Vagina (tissue), 2 donors: ENCODE measurements around the gene FOXP4.

ENCODE experiments used
- CTCF ChIP-seq, 3 experiments: fragments of 450-650 bp in 2 of 3; fragments of 200-600 bp in 1 of 3; sonication (generic) in 1 of 3; IDR thresholded peaks; one replicate each; pipeline ENCODE4 v1.5.1; 2017 to 2019; ENCODE audit warnings: antibody characterized with exemption in 3 of 3, mild to moderate bottlenecking in 2 of 3, moderate library complexity in 2 of 3
- POLR2A ChIP-seq, 2 donors: fragments of 450-650 bp; IDR thresholded peaks; one replicate each; pipeline ENCODE4 v1.6.1; 2017; ENCODE audit warnings: antibody characterized with exemption in 2 of 2, mild to moderate bottlenecking in 2 of 2, moderate library complexity in 2 of 2

DNA sequence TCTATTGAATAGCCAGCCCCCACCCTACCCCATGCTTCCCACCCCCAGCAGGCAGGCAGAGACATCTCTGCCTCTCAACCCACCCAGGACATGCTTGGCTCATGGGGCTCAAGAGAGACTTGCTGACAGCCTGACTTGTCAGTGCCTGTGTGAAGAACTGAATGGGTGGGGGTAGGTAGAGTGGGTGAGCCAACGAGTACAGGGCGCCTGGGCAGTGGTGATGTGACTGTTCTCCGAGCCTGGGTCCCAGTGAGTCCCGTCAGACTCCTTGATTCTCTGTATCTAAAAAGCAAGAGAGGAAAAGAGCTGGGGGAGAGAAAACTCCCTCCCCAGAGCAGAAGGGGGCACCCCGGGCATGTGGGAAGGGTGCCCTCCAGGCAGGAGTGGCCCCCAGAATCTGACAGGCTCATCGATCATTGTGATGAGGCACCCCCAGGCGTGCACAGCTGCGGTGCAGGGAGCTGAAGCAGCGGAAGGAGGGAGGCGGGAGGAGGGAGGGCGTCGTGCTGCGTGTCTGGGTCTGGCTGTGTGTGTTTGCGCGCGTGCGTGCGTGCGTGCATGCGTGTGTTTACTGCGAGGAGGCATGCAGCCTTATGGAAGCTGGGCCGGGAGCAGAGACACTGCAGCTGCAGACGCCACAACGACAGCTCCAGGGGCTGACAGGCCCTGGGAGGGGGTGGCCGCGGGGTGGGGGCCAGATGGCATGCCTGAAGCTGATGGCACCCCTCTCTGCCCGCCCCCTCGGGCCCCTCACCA is 40.2 kb downstream of the FOXP4 start:
- TF ChIP-seq CTCF (IDR thresholded peaks at IDR 0.05) (no peak), POLR2A (IDR thresholded peaks at IDR 0.05) (no peak)
